NCI-H146 treated with DMSO at 0.1 percent for 48 hours (cell line): Measurements from ENCODE around the gene TNFAIP3.

Experiments
- DNase-seq: peaks from one replicate; lab custom pipeline; 2025; ENCODE audit not compliant: unreplicated experiment; lab: John Stamatoyannopoulos, UW

TNFAIP3 gene

DNA sequence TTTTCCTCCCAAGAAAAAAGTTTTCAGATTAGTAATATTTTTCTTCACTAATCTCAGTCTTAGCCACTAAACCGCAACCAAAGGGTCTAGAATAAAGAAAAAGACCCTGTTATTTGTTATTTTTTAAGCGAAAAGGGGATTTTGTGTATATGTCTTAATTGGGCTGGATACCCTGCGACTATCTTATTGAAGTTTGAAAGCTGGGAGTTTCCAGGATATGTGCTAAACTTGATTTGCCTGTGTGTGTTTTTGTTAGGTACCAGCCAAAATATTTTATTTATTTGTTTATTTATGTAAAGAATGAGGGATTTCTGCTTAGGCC lies 52.4 kb downstream of the TNFAIP3 start:
- DNase-seq, result no peak

DNA sequence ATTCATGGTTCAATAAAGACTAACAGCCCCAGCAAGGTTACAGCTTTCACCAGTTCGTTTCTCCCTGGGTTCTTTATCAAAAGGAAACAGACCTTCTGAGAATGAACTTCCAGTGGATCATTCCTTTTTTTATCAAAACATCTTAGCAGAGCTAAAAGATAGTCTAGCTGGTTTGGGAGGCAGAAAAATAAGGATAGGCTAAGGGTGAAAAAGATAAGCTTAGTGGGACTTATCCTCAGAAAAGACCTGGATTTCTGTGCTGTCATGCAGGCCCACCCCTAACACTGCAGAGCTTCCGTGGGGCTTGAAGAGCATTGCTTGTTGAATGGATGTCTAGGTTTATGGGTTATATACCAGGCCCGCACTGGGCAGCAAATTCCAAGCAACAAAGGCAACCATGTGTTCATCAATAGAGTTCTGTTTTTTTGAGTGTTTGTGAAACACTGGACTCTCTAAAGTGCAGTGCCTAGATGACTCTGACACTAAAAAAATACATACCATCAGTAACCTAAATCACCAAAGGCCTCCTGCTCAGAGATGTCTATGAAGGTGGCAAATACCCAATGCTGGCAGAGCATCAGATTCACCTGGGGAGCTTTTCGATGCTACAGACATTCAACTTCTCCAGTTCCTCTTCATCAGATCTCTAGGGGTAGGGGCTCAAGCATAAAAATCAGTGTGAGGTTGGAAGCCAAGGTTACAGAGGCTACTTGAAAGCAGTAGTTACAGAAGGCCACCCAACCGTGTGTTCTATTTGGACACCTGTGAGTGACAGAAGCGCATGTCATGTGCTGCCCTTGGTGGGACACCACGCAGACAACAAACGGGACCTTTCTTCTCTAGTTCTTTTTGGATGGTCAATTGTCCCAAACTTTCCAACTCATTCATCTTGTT lies 53.0 kb downstream of the TNFAIP3 start:
- DNase-seq, result no peak

DNA sequence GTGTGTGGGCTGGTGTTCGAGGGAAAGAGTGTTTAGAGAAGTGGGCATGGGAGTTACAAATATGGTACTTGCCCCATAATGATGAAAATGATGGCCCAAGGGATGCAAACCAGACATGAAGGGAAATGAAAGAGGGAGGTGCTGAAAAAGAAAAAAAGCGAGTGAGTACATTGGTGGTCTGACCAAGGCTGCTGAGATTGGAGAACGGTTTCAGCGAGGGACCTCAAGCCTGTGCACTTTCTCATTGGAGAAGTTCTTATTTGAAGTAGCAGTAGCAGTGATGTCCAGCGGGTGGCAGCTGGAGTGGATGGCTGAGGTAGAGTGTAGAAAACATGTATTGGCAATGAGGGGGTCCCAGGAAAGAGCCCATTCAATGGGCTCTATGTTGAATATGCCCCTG lies 54.8 kb downstream of the TNFAIP3 start:
- DNase-seq, result no peak

DNA sequence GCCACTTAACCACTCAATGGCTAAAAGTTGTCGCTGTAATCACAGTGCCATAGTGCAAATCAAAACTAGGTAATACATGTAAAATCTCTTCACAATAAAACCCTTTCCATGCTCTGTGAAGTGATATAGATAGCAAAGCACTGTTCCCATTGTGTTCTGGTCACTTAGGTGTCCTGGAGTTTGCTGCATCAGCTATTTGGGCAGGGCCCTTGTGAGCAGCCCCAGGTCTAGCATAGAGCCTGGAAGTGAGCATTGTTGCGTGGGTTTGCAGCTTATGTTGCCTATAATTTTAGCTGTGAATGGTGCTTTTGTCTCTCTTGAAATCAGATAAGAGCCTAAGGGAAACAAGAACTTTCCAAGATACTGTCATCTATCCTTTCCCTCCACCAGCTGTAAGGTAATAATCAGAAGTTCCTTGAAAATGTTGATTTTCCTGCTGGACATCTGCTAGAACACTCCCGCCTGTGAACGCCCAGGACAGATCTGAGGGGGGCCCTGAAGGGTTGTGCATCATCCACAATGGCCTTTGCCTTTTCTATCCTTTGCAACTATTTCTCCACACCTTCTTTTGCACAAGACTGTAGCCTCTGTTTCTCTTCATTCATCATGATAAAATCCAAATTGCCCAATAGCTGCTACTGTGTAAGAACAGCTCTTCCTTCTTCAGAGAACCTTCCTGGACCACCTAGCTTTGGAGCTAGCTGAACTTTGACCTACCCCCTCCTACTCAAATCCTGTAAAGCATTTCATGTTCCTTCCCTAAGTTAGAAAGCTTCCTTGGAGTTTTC lies 57.0 kb downstream of the TNFAIP3 start:
- DNase-seq, result no peak

DNA sequence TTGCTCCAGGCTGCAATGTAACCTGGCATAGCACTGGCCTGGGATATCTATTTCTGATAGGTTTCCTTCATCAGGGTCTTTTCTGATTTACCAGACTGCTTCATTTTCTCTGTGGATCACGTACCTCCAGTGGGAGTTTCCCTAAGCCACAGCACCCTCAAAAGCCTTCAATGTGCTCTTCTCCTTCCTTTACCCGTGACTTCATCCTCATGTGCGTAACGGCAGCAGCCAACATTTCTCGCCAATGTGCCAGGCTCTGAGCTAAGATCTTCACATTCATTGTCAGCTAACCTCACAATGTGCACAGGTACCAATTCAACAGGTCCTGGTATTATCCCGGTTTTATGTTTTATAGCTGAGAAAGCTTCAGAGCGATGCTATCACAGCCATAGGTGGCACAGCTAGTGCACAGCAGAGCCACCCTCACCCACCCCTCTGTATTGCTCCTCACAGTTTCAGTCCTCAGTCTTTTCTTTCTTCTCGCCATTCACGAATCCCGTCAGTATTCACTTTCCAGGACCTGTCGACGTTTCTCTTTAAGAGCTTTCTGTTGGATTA lies 58.2 kb downstream of the TNFAIP3 start:
- no peak for DNase-seq

DNA sequence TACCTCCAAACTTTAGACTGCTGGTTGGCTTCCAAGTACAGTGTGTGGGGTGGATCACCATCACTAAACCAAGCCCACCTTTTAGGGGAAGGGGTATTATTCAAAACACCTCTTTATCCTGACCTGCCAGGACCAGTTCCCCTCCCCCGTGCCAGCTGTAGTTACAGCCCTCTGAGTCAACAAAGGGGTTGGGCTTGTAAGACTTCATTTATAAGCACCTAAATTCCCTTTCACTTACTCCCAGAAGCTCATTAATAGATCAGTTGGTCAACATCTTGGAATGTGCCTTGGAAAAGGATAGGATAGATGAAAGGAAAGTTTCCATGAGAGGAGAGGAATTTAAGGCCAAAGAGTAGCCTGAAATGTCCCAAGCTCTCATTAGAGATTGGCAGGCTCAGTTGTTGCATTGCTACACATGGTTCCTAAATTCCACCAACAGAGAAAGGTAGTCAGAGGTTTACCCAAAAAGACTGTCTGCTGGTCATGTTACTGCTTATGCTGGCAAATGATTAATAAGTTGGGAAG lies 59.2 kb downstream of the TNFAIP3 start:
- DNase-seq, result no peak

DNA sequence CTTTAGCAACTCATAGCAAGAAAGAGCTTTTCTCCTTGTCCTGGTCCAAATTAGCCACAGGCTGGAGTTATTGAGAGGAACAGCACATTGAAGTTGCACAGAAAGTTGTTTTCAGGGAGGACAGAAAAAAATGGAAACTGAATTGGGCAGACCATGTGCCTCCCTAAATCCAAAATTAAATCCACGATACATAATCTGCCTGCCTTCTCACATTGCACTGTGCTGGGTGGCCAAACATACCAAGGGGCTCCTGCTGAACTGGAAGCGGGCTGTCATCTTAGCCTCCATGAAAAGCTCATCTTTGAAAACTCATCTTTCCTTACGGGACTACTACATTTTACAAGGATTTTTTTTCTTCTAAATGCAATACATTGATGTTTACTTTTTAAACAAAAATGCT lies 59.9 kb downstream of the TNFAIP3 start:
- DNase-seq, result no peak

DNA sequence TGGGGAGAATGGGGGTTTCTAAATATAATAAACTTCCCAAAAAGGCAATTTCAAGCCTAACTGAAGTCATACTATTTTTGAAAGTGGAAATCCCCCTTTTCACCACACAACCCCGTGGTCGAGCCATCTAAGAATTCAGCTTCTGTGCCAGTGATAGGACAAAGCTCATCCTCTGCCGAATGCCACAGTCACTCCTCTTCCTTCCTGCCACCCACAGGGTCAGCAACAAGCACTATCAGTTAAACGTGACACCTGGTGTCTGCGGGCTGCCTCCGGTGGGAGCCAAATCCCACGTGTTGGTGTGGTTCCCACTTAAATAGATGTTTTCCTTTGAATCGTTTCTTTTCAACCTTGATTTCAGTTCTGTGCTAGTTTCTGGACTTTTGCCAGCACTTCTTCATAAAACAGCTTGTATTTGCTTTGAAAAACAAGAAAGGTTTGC lies 60.7 kb downstream of the TNFAIP3 start:
- DNase-seq, result peak; percentile 9

DNA sequence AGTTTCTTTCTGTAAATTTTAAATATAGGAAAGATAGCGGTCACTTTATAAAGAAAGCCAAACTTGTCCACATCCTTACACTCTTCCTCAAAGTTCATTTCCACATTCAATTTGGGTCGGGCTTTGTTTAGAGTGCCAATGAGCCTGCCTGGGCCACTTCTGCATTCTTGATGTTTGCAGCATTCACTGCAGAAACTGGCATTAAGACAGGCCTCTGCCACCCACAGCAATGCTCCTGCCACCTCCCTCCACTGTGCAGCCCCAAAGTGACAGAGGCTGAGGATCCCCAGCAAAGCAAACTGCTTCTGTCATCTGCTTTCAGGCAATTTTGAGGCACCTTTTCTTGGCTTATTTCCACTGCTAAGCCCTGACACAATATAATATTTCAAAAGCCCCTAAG lies 61.2 kb downstream of the TNFAIP3 start:
- DNase-seq, result no peak

DNA sequence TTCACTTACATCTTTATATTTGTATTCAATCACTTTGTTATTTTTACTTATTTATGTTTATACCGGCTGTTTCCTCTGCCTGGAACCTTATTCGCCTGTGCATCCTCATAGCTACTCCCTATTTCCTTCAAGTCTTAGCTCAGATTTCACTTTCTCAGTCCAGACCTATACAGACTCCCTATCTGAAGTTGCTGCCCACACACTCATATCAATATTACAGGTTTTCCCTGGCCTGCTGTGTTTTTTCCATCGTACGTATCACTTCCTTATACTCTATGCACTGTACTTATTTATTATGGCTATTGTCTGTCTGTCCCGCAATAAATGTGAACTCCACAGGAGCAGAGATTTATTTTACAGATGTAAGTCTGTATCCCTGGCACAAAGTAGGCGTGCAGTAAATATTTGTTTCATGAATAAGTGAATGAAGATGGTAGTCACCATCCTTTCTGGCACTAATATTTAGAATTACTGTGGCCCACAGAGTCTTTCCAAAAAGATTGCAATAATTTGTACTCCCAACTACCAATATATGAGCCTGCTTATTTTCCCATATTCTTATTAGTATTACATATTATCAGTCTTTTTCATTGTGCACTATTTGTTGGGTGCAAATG lies 64.9 kb downstream of the TNFAIP3 start:
- no peak for DNase-seq
